H7 (cell line): ENCODE measurements around the gene LYST. TPM values are rescaled to one million over a fixed set of nuclear protein-coding genes. Genes with fewer than 3 reads are reported as not detected.

Experiments
- DNase-seq: peaks from one replicate; pipeline ENCODE4 v3.0.0; 2012
- H3K27me3 ChIP-seq: 2 replicates; pipeline ENCODE4 v1.6.0; 2011; ENCODE audit warnings: mild to moderate bottlenecking, low read length; ENCODE audit not compliant: control insufficient read depth, insufficient read depth
- H3K36me3 ChIP-seq: replicated peaks from 2 replicates; pipeline ENCODE4 v1.5.1; 2011; ENCODE audit warnings: low read length; ENCODE audit not compliant: control insufficient read depth, insufficient read depth
- H3K4me3 ChIP-seq: 2 replicates; pipeline ENCODE4 v1.5.1; 2011; ENCODE audit warnings: low read depth, mild to moderate bottlenecking, control low read depth, low read length, moderate library complexity; ENCODE audit not compliant: insufficient read depth
- total RNA-seq: library from RNA; depleted of rRNA; stranded (reverse); fragments of >200 nt; shearing (Covaris generic); gene quantifications from 2 replicates; pipeline ENCODE4 v1.2.3, GENCODE V29; 2014

The LYST gene
- total RNA-seq, 1 experiment from 2014 or later = 3.4 TPM

GRCh38 chr1:235874261-235874660 lies 7.6 kb upstream of the LYST start:
- no peak for DNase-seq
- Histone ChIP-seq H3K4me3 (no peak overlapping the region), H3K36me3 (no peaks in the 10 kb centered on the region), H3K27me3 (no peaks in the 10 kb centered on the region; the same call in 1 of the 2 replicates)

- no peak for DNase-seq
- H3K36me3 ChIP-seq = no peaks in the 10 kb centered on the region
- H3K4me3 ChIP-seq = no peak overlapping the region
- H3K27me3 ChIP-seq = no peaks in the 10 kb centered on the region; the same call in 1 of the 2 replicates
Measured at GRCh38 chr1:235873571-235873970, 6.9 kb upstream of the LYST start.

- DNase-seq = no peak
- no peak overlapping the region for H3K4me3 ChIP-seq
- H3K36me3 ChIP-seq = no peaks in the 10 kb centered on the region
- no peaks in the 10 kb centered on the region; the same call in 1 of the 2 replicates for H3K27me3 ChIP-seq
Measured at GRCh38 chr1:235873045-235873444, 6.3 kb upstream of the LYST start.

GRCh38 chr1:235872270-235872669 lies 5.6 kb upstream of the LYST start:
- no peaks in the 10 kb centered on the region; the same call in 1 of the 2 replicates for H3K27me3 ChIP-seq
- no peaks in the 10 kb centered on the region for H3K36me3 ChIP-seq
- no peak for DNase-seq
- no peak overlapping the region for H3K4me3 ChIP-seq

DNA sequence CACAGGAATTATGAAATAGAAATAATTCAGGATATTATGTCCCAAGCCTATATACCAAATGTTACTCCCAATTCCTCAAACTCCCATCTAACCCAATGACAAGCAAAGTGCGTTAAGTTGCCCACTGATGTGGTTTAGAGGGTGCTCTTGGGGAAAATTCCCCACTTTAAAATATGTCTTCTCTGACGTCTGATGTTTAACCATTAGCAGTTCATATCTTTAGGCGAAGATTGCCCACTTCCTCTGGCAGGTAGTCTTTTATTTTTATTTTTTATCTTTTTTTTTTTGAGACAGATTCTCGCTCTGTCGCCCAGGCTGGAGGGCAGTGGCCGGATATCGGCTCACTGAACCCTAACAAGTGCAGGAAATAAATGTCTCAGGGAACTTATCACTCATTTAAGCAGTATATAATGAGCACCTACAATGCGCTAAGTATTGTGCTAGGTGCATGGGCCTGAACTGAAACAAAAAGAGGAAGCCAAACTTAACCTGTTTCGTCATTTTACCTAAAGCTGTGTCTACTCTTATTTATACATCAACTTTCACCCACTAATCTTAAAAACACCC lies 1.3 kb upstream of the LYST start:
- Histone ChIP-seq H3K36me3 (no peaks in the 10 kb centered on the region), H3K27me3 (peaks cover 21% of the 10 kb centered on the region), H3K4me3 (no peak overlapping the region)
- no peak for DNase-seq

GRCh38 chr1:235866913-235867845 lies 473 bp upstream of the LYST start:
- H3K36me3 ChIP-seq = no peaks in the 10 kb centered on the region
- DNase-seq = peak; percentile 99
- H3K4me3 ChIP-seq = peak overlapping the region; percentile 83
- H3K27me3 ChIP-seq = peaks cover 21% of the 10 kb centered on the region

GRCh38 chr1:235865565-235866204 lies 1.0 kb downstream of the LYST start:
- H3K27me3 ChIP-seq = peaks cover 21% of the 10 kb centered on the region
- no peaks in the 10 kb centered on the region for H3K36me3 ChIP-seq
- DNase-seq = no peak
- peak overlapping the region; percentile 83 for H3K4me3 ChIP-seq

DNA sequence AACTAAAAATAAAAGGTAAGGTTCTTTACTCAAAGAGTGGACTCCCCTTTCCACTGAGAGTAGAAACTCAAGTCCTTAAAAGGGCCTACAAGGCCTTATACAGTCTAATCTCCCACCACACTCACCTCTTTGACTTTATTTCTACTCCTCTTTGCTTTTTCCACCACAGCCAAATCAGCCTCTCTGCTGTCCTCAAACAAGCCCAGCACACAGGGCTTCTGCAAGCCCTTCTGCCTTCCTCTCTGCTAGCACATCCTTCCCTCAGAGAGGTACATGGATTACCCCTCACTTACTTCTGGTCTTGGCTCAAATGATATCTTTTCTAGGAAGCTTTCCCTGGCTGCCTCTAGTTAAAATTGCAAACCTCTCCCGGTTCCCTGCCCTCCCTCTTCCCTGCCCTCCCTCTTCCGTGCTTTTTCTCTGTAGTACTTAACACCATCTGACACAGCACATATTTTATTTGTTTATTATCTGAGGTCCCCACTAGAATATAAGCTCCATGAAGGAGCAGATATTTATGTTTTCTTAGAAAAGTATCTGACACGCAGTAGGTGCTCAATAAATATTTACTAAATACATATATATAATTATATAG lies 1.7 kb downstream of the LYST start:
- no peaks in the 10 kb centered on the region for H3K36me3 ChIP-seq
- DNase-seq = no peak
- no peak overlapping the region for H3K4me3 ChIP-seq
- peaks cover 21% of the 10 kb centered on the region for H3K27me3 ChIP-seq

DNA sequence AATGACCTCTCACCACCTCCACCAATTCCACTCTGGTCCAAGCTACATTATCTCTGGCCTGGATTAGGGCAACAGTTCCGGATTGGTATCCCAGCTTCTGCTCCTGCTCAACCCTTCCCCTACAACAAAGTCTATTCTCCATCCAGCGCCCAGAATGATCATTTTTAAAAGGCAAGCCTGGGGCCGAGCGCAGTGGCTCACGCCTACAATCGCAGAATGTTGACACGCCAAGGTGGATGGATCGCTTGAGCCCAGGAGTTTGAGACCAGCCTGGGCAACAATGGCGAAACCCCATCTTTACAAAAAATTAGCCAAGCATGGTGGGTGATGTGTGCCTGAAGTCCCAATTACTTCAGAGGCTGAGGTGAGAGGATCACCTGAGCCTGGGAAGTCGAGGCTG lies 2.2 kb downstream of the LYST start:
- Histone ChIP-seq H3K36me3 (no peaks in the 10 kb centered on the region), H3K4me3 (no peak overlapping the region), H3K27me3 (peaks cover 21% of the 10 kb centered on the region)
- DNase-seq = no peak

- Histone ChIP-seq H3K27me3 (peaks cover 21% of the 10 kb centered on the region), H3K4me3 (no peak overlapping the region), H3K36me3 (no peaks in the 10 kb centered on the region)
- no peak for DNase-seq
Measured at GRCh38 chr1:235863699-235864093, 3.0 kb downstream of the LYST start.

DNA sequence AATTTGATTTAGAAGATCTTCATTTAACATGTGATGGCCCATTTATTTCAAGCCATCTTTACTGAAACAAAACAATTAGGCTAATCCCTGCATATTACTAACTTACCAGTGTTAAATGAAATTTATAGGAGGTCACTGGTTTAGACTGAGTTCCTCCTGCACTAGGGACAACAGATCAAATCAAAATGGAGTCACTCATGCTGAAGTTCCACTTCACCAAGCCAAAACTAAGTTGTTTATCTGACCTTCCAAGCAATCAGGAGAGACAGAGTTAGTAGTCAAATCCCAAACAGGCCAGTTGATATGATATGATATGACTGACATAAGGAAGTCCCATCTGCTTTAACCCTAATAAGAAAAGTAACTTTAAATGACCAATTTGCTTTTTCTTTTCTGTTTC lies 4.8 kb downstream of the LYST start:
- peaks cover 21% of the 10 kb centered on the region for H3K27me3 ChIP-seq
- DNase-seq = no peak
- H3K36me3 ChIP-seq = no peaks in the 10 kb centered on the region
- H3K4me3 ChIP-seq = no peak overlapping the region

- no peaks in the 10 kb centered on the region for H3K36me3 ChIP-seq
- DNase-seq = no peak
- no peak overlapping the region for H3K4me3 ChIP-seq
- H3K27me3 ChIP-seq = peaks cover 17% of the 10 kb centered on the region
Measured at GRCh38 chr1:235860829-235861228, 5.9 kb downstream of the LYST start.

DNA sequence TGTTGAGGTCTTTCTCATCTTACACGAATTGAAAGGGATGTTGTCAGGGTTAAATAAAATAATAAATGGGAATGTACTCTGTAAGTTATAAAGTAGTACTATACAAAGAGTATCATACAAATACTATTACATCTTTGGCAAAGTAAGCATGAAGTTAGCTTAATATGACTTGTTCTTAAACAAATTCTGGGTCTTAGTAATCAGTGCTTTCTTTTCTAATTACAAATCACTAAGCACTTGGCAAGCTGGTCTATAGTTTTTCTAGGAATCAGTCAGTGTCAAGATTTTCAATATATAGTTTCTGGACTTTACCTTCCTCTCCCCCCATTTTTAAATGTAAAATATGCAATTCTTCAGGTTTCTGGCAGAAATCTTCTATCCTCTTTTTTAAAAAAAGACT lies 6.9 kb downstream of the LYST start:
- Histone ChIP-seq H3K4me3 (no peak overlapping the region), H3K36me3 (no peaks in the 10 kb centered on the region), H3K27me3 (peaks cover 7% of the 10 kb centered on the region)
- DNase-seq = no peak

GRCh38 chr1:235858766-235859165 lies 7.9 kb downstream of the LYST start:
- no peak for DNase-seq
- Histone ChIP-seq H3K27me3 (no peaks in the 10 kb centered on the region; the same call in 1 of the 2 replicates), H3K4me3 (no peak overlapping the region), H3K36me3 (no peaks in the 10 kb centered on the region)
